ENCODE measurements around the gene PDIK1L.

DNA sequence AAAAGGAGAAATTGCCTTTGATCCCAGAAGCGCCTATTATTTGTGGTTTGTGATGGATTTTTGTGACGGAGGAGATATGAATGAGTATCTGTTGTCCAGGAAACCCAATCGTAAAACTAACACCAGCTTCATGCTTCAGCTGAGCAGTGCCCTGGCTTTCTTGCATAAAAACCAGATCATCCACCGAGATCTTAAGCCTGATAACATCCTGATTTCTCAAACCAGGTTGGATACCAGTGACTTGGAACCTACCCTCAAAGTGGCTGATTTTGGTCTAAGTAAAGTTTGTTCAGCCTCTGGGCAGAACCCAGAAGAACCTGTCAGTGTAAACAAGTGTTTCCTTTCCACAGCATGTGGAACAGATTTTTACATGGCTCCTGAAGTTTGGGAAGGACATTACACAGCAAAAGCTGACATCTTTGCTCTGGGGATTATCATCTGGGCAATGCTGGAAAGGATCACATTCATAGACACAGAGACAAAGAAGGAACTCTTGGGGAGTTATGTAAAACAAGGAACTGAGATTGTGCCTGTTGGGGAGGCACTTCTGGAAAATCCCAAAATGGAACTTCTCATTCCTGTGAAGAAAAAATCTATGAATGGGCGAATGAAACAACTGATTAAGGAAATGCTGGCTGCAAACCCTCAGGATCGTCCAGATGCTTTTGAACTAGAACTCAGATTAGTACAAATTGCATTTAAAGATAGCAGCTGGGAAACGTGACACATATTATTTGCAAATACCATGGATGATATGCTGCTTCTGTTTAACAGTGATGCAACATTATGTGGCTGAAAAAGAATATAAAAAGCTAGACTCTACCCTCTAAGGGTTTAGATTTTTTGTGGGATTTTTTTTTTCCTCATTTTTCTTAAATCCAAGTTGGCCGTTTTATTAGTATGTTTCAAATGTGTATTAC, 10.5 kb downstream of the PDIK1L start:
- TF ChIP-seq CTCF (IDR thresholded peaks at IDR 0.05; ENCODE audit: poor library complexity, severe bottlenecking) (no peak), EP300 (conservative IDR thresholded peaks at IDR 0.05; ENCODE audit: poor library complexity, severe bottlenecking) (no peak), POLR2AphosphoS5 (IDR thresholded peaks at IDR 0.05) (no peak)
- TF ChIP-seq, protein P1, sequence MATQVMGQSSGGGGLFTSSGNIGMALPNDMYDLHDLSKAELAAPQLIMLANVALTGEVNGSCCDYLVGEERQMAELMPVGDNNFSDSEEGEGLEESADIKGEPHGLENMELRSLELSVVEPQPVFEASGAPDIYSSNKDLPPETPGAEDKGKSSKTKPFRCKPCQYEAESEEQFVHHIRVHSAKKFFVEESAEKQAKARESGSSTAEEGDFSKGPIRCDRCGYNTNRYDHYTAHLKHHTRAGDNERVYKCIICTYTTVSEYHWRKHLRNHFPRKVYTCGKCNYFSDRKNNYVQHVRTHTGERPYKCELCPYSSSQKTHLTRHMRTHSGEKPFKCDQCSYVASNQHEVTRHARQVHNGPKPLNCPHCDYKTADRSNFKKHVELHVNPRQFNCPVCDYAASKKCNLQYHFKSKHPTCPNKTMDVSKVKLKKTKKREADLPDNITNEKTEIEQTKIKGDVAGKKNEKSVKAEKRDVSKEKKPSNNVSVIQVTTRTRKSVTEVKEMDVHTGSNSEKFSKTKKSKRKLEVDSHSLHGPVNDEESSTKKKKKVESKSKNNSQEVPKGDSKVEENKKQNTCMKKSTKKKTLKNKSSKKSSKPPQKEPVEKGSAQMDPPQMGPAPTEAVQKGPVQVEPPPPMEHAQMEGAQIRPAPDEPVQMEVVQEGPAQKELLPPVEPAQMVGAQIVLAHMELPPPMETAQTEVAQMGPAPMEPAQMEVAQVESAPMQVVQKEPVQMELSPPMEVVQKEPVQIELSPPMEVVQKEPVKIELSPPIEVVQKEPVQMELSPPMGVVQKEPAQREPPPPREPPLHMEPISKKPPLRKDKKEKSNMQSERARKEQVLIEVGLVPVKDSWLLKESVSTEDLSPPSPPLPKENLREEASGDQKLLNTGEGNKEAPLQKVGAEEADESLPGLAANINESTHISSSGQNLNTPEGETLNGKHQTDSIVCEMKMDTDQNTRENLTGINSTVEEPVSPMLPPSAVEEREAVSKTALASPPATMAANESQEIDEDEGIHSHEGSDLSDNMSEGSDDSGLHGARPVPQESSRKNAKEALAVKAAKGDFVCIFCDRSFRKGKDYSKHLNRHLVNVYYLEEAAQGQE (IDR thresholded peaks at IDR 0.05; ENCODE audit: borderline replicate concordance): no peak
